ENCODE measurements around the gene CCDC15. TPM values are rescaled to one million over a fixed set of nuclear protein-coding genes. Genes with fewer than 3 reads are reported as not detected.

The CCDC15 gene
- polyA plus RNA-seq, result 2.5 TPM
- long read RNA-seq, donor 1, result 0 reads
- long read RNA-seq, donor 2, result 0 reads
- long read RNA-seq, donor 3, result 0 reads
- long read RNA-seq, donor 4, result 0 reads
- long read RNA-seq, donor 5, result 0 reads
- long read RNA-seq, donor 6, result 0 reads
- long read RNA-seq, donor 7, result 0 reads
- long read RNA-seq, donor 8, result 0 reads
- long read RNA-seq, donor 9, result 0 reads
- long read RNA-seq, donor 10, result 0 reads
- long read RNA-seq, donor 11, result 0 reads

DNA sequence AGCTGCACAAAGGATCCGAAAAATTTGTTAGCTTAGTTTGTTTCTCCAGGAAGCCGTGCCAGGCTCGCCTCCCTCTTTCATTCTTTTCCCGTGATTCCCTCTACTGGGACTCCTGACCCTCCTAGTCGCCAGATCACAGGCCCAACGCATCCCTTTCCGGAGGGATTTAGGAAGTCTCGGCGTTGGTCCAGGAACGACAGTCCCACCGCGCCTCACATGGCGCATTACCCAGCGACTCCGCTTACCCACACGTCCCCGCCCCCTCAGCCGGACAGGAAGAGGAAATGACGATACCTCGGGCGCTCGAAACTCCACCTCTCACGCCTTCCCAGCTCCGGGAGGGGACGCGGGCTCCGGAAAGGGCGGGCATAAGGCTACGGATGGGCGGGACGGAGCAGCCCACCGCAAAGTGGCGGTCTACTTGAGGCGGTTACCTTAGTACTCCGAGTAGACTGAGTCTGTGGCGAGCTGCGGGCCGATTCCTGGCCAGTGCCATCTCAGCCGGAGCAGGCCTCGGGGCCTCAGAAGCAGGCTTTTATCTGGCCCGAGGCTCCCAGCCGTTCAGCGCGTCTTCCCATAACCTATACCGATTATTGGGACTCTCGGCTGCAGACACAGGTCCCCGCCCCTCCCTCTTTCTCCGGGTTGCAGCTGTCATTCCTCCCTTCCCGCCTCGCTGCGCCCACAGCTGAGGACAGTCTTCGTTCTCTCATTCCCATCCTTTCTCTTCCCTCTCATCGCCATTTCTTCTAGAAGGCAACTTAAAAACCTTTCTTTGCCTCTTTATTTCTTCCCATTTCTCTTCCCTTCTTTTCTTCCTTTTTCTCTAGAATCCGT lies at the start of gene CCDC15:
CCDC15 (plus strand) TSS at position 450 of the 837 bp plus-strand sequence. CDS start 531 bp downstream, outside the sequence.
- DNase-seq, result peak; percentile 97 to 98
- Histone ChIP-seq H3K4me1 (ENCODE audit: control insufficient read depth, insufficient read depth, low read length) (peaks cover 5% of the 10 kb centered on the region), H3K9me3 (ENCODE audit: control insufficient read depth, low read depth, low read length) (no peaks in the 10 kb centered on the region), H3K27ac (ENCODE audit: low read length) (peak within 1 kb of the TSS; percentile 78), H3K4me3 (ENCODE audit: low read length) (peak within 1 kb of the TSS; percentile 77), H3K36me3 (ENCODE audit: control insufficient read depth, insufficient read depth, low read length) (no peaks in the 10 kb centered on the region), H3K27me3 (ENCODE audit: control insufficient read depth, insufficient read depth, low read length) (no peaks in the 10 kb centered on the region)
- 2% methylated on average over 9 of the region's 54 CpGs for WGBS (ENCODE audit: insufficient coverage, low lambda C conversion rate)

DNA sequence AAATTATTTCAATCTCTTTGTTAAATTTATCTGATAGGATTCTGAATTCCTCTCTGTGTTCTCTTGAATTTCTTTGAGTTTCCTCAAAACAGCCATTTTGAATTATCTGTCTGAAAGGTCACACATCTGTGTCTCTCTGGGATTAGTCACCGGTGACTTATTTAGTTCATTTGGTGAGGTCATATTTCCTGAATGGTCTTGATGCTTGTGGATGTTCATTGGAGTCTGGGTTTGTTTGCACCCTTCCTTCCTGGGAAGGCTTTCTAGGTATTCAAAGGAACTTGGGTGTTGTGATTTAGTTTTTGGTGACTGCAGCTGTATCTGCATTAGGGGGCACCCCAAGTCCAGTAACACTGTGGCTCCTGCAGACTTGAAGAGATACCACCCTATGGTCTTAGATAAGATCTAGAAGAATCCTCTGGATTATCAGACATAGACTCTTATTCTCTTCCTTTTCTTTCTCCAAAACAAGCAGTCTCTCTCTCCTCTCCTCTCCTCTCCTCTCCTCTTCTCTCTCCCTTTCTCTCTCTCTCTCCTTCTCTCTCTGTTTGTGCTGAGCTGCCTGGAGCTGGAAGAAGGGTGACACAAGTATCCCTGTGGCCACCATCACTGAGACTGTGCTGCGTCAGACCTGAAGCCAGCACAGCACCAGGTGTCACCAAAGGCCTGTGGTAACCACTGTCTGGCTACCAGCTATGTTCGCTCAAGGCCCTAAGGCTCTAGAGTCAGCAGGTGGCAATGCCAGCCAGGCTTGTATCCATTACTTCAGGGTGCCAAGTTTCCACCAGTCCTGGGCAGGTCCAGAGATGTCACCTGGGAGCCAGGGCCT lies 38.2 kb upstream of the CCDC15 start:
- Histone ChIP-seq H3K27ac (ENCODE audit: low read length) (no peak overlapping the region), H3K4me1 (ENCODE audit: control insufficient read depth, insufficient read depth, low read length) (no peaks in the 10 kb centered on the region), H3K9me3 (ENCODE audit: control insufficient read depth, low read depth, low read length) (peaks cover 3% of the 10 kb centered on the region), H3K36me3 (ENCODE audit: control insufficient read depth, insufficient read depth, low read length) (no peaks in the 10 kb centered on the region), H3K4me3 (ENCODE audit: low read length) (no peak overlapping the region), H3K27me3 (ENCODE audit: control insufficient read depth, insufficient read depth, low read length) (peaks cover 24% of the 10 kb centered on the region)
- DNase-seq, result no peak
- no CpG with 5 or more reads among the region's 3 CpGs for WGBS (ENCODE audit: insufficient coverage, low lambda C conversion rate)

DNA sequence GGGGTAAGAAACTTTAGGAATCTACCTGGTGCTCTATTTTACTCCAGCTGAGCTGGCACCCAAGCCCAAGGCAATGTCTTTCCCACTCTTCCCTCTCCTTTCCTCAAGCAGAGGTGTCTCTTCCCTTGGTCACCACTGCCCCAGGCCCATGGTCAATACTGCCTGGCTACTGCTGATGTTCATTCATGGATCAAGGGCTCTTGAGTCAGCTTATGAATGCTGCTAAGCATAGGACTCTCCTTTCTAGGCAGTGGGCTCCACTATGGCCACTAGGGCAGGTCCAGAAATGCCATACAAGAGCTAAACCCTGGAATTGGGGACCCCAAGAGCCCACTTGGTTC lies 37.7 kb upstream of the CCDC15 start:
- no peak overlapping the region for H3K27ac ChIP-seq (ENCODE audit: low read length)
- DNase-seq, result no peak

GRCh38 chr11:124917115-124917637 lies 36.8 kb upstream of the CCDC15 start:
- Histone ChIP-seq H3K27me3 (ENCODE audit: control insufficient read depth, insufficient read depth, low read length) (peaks cover 34% of the 10 kb centered on the region), H3K4me1 (ENCODE audit: control insufficient read depth, insufficient read depth, low read length) (peaks cover 4% of the 10 kb centered on the region), H3K4me3 (ENCODE audit: low read length) (no peak overlapping the region), H3K9me3 (ENCODE audit: control insufficient read depth, low read depth, low read length) (peaks cover 3% of the 10 kb centered on the region), H3K36me3 (ENCODE audit: control insufficient read depth, insufficient read depth, low read length) (no peaks in the 10 kb centered on the region), H3K27ac (ENCODE audit: low read length) (no peak overlapping the region)
- DNase-seq, result no peak
- WGBS (ENCODE audit: insufficient coverage, low lambda C conversion rate), result no CpG with 5 or more reads among the region's 6 CpGs

More for the DNA sequence above, 37.7 kb upstream of the CCDC15 start:
- Histone ChIP-seq H3K4me3 (ENCODE audit: low read length) (no peak overlapping the region), H3K4me1 (ENCODE audit: control insufficient read depth, insufficient read depth, low read length) (peaks cover 1% of the 10 kb centered on the region), H3K9me3 (ENCODE audit: control insufficient read depth, low read depth, low read length) (peaks cover 3% of the 10 kb centered on the region), H3K27me3 (ENCODE audit: control insufficient read depth, insufficient read depth, low read length) (peaks cover 26% of the 10 kb centered on the region), H3K36me3 (ENCODE audit: control insufficient read depth, insufficient read depth, low read length) (no peaks in the 10 kb centered on the region)

DNA sequence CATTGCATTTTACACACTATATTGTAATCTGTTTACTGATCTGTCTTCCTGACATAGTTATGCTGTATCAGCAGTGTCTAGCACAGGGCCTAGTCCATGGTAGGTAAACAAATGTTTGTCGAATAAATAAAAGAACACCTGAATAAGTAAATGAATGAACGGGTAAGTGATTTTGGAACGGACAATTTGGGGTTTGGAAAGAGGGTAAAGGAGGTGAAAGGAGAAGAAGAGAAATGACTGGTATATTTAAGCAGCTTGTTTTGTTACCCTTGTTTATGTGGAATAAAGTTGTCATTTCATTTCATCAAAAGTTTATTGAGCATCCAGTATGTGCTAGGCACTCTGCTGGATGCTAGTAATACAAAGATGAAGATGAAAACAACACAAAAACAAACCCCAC lies 35.1 kb upstream of the CCDC15 start, which contains the start of gene HEPN1:
HEPN1 (plus strand) TSS at position 301 of the 400 bp plus-strand sequence.
- WGBS (ENCODE audit: insufficient coverage, low lambda C conversion rate), result 73% methylated on average over 3 of the region's 3 CpGs
- Histone ChIP-seq H3K27ac (ENCODE audit: low read length) (no peak within 1 kb of the TSS), H3K27me3 (ENCODE audit: control insufficient read depth, insufficient read depth, low read length) (peaks cover 50% of the 10 kb centered on the region), H3K36me3 (ENCODE audit: control insufficient read depth, insufficient read depth, low read length) (no peaks in the 10 kb centered on the region), H3K4me3 (ENCODE audit: low read length) (no peak within 1 kb of the TSS), H3K4me1 (ENCODE audit: control insufficient read depth, insufficient read depth, low read length) (peaks cover 4% of the 10 kb centered on the region), H3K9me3 (ENCODE audit: control insufficient read depth, low read depth, low read length) (peaks cover 3% of the 10 kb centered on the region)
- no peak for DNase-seq

DNA sequence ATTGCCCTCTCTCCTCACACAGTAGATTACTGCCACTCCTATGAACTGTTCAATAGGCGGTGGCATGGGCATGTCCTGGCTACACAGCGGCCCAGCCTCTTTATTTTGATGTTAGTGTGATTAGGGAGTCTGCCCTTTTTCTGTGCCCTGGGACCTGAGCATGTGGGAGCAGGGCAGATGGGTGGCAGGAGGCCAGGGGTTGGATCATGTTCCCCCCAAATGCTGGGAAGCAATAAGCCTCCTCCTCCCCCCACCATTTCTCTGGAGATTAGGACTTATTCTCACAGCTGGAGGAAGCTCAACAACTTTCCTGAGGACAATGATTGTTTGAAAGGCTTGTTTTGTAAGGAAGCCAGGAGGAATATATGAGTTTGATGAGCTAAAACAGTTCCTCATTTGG lies 34.1 kb upstream of the CCDC15 start:
- Histone ChIP-seq H3K27ac (ENCODE audit: low read length) (no peak overlapping the region), H3K36me3 (ENCODE audit: control insufficient read depth, insufficient read depth, low read length) (no peaks in the 10 kb centered on the region), H3K27me3 (ENCODE audit: control insufficient read depth, insufficient read depth, low read length) (peaks cover 53% of the 10 kb centered on the region), H3K4me1 (ENCODE audit: control insufficient read depth, insufficient read depth, low read length) (peaks cover 4% of the 10 kb centered on the region), H3K9me3 (ENCODE audit: control insufficient read depth, low read depth, low read length) (peaks cover 3% of the 10 kb centered on the region), H3K4me3 (ENCODE audit: low read length) (no peak overlapping the region)
- no CpG with 5 or more reads among the region's 2 CpGs for WGBS (ENCODE audit: insufficient coverage, low lambda C conversion rate)
- DNase-seq, result no peak

- H3K4me3 ChIP-seq (ENCODE audit: low read length), result no peak overlapping the region
- no peak overlapping the region for H3K27ac ChIP-seq (ENCODE audit: low read length)
- H3K27me3 ChIP-seq (ENCODE audit: control insufficient read depth, insufficient read depth, low read length), result peaks cover 53% of the 10 kb centered on the region
- WGBS (ENCODE audit: insufficient coverage, low lambda C conversion rate), result no CpG with 5 or more reads among the region's 5 CpGs
- H3K9me3 ChIP-seq (ENCODE audit: control insufficient read depth, low read depth, low read length), result peaks cover 3% of the 10 kb centered on the region
- no peak for DNase-seq
- peaks cover 4% of the 10 kb centered on the region for H3K4me1 ChIP-seq (ENCODE audit: control insufficient read depth, insufficient read depth, low read length)
- no peaks in the 10 kb centered on the region for H3K36me3 ChIP-seq (ENCODE audit: control insufficient read depth, insufficient read depth, low read length)
These were observed 33.6 kb upstream of the CCDC15 start for GRCh38 chr11:124920356-124920755.

DNA sequence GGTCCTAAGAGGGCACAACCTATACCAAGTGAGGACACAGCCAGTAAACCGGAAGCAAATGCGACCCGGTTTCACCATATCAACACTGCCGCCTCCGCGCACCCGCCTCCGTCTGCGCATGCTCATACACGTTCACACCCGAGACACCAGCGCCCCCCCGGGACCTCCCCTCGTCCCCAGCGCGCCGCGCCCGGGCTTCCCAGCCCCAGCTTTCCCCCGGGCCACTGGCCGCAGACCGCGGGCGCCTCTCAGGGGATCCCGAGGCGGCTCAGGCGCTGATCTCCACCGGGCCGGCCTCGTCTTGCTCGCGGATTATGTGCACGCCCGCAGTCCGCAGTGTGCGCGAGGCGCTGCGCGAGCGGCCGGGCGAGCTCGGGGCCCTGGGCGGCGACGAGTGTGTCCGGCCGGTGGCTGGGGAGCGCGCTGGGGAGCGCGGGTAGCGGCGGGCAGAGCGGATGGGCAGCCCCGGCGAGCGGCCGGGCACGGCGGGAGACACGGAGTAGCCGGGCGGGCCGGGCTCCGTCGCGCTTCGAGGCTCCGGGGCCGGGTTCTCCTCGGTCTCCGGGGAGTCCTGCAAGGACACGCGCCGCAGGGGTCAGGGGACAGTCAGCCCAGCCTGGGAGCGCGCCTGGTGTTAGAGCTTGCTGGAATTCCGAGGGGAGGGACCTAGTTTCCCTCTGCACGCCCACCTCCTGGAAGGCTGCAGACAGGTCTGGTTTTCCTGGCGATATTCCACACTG lies 33.0 kb upstream of the CCDC15 start:
- Histone ChIP-seq H3K4me3 (ENCODE audit: low read length) (no peak overlapping the region), H3K27me3 (ENCODE audit: control insufficient read depth, insufficient read depth, low read length) (peaks cover 51% of the 10 kb centered on the region), H3K27ac (ENCODE audit: low read length) (no peak overlapping the region), H3K4me1 (ENCODE audit: control insufficient read depth, insufficient read depth, low read length) (peaks cover 4% of the 10 kb centered on the region), H3K9me3 (ENCODE audit: control insufficient read depth, low read depth, low read length) (peaks cover under 1% of the 10 kb centered on the region), H3K36me3 (ENCODE audit: control insufficient read depth, insufficient read depth, low read length) (no peaks in the 10 kb centered on the region)
- DNase-seq, result peak; percentile 70 to 73
- no CpG with 5 or more reads among the region's 82 CpGs for WGBS (ENCODE audit: insufficient coverage, low lambda C conversion rate)

- Histone ChIP-seq H3K27ac (ENCODE audit: low read length) (no peak overlapping the region), H3K4me3 (ENCODE audit: low read length) (no peak overlapping the region)
- WGBS (ENCODE audit: insufficient coverage, low lambda C conversion rate), result 80% methylated on average over 1 of the region's 4 CpGs
These were observed 31.2 kb upstream of the CCDC15 start for GRCh38 chr11:124922831-124923230.

GRCh38 chr11:124923296-124923695 lies 30.7 kb upstream of the CCDC15 start:
- DNase-seq, result no peak
- Histone ChIP-seq H3K27ac (ENCODE audit: low read length) (no peak overlapping the region), H3K9me3 (ENCODE audit: control insufficient read depth, low read depth, low read length) (no peaks in the 10 kb centered on the region), H3K27me3 (ENCODE audit: control insufficient read depth, insufficient read depth, low read length) (peaks cover 41% of the 10 kb centered on the region), H3K36me3 (ENCODE audit: control insufficient read depth, insufficient read depth, low read length) (no peaks in the 10 kb centered on the region), H3K4me3 (ENCODE audit: low read length) (no peak overlapping the region), H3K4me1 (ENCODE audit: control insufficient read depth, insufficient read depth, low read length) (peaks cover 4% of the 10 kb centered on the region)

More at GRCh38 chr11:124922831-124923230, 31.2 kb upstream of the CCDC15 start:
- Histone ChIP-seq H3K27me3 (ENCODE audit: control insufficient read depth, insufficient read depth, low read length) (peaks cover 41% of the 10 kb centered on the region), H3K4me1 (ENCODE audit: control insufficient read depth, insufficient read depth, low read length) (peaks cover 4% of the 10 kb centered on the region), H3K9me3 (ENCODE audit: control insufficient read depth, low read depth, low read length) (no peaks in the 10 kb centered on the region), H3K36me3 (ENCODE audit: control insufficient read depth, insufficient read depth, low read length) (no peaks in the 10 kb centered on the region)
- DNase-seq, result no peak

All from large intestine (tissue), 12 donors.